GM23338 (cell line): Measurements from ENCODE around the gene SNX11. TPM values are rescaled to one million over a fixed set of nuclear protein-coding genes. Genes with fewer than 3 reads are reported as not detected.

Source experiments
- ATAC-seq: fragments of 200-7000 bp; cut with Tn5 transposase; 3 replicates; pipeline ENCODE4 v1.9.1; 2020
- DNase-seq: peaks from one replicate; pipeline ENCODE4 v3.0.0-alpha.2; 2015; ENCODE audit warnings: low spot score
- H2AFZ ChIP-seq: fragments of 200-600 bp; sonication (generic); 2 replicates; pipeline ENCODE4 v1.8.0; 2016; ENCODE audit warnings: antibody characterized with exemption, mild to moderate bottlenecking, moderate library complexity
- H3F3A ChIP-seq: fragments of 200-600 bp; sonication (generic); replicated peaks from 2 replicates; pipeline ENCODE4 v1.8.0; 2017; ENCODE audit warnings: antibody characterized with exemption, mixed run types, low read depth
- H3K27ac ChIP-seq: fragments of 200-600 bp; sonication (generic); 2 replicates; pipeline ENCODE4 v1.6.1; 2016; ENCODE audit warnings: low read depth
- H3K27me3 ChIP-seq: fragments of 200-600 bp; sonication (generic); 2 replicates; pipeline ENCODE4 v1.8.0; 2016; ENCODE audit warnings: mild to moderate bottlenecking, mixed run types, moderate library complexity; ENCODE audit not compliant: insufficient read depth
- H3K36me3 ChIP-seq: fragments of 200-600 bp; sonication (generic); 2 replicates; pipeline ENCODE4 v1.8.0; 2016; ENCODE audit warnings: mild to moderate bottlenecking; ENCODE audit not compliant: insufficient read depth
- H3K4me1 ChIP-seq: fragments of 200-600 bp; sonication (generic); 2 replicates; pipeline ENCODE4 v1.8.0; 2016; ENCODE audit warnings: mild to moderate bottlenecking, moderate library complexity; ENCODE audit not compliant: insufficient read depth
- H3K4me2 ChIP-seq: fragments of 200-600 bp; sonication (generic); 2 replicates; pipeline ENCODE4 v1.7.1; 2017; ENCODE audit warnings: mixed run types
- H3K4me3 ChIP-seq: fragments of 200-600 bp; sonication (generic); 2 replicates; pipeline ENCODE4 v1.6.1; 2016; ENCODE audit warnings: mixed run types
- H3K79me2 ChIP-seq: fragments of 200-600 bp; sonication (generic); replicated peaks from 2 replicates; pipeline ENCODE4 v1.8.0; 2017; ENCODE audit warnings: mild to moderate bottlenecking; ENCODE audit not compliant: insufficient read depth
- H3K9me2 ChIP-seq: fragments of 200-600 bp; sonication (generic); 2 replicates; pipeline ENCODE4 v1.8.0; 2017; ENCODE audit not compliant: insufficient read depth
- H4K20me1 ChIP-seq: fragments of 200-600 bp; sonication (generic); replicated peaks from 2 replicates; pipeline ENCODE4 v1.8.0; 2017; ENCODE audit warnings: mild to moderate bottlenecking; ENCODE audit not compliant: insufficient read depth
- H3K27ac Mint-ChIP-seq: 2 replicates; pipeline ENCODE4 v1.8.0; 2020; ENCODE audit warnings: inconsistent platforms, mild to moderate bottlenecking, moderate library complexity, mixed read lengths
- H3K27me3 Mint-ChIP-seq: 3 replicates; pipeline ENCODE4 v1.8.0; 2022; ENCODE audit warnings: low read depth, mild to moderate bottlenecking, moderate library complexity, mixed read lengths, inconsistent platforms; ENCODE audit not compliant: insufficient read depth, poor library complexity
- H3K36me3 Mint-ChIP-seq: 3 replicates; pipeline ENCODE4 v1.8.0; 2021; ENCODE audit warnings: low read depth, mild to moderate bottlenecking, inconsistent platforms, moderate library complexity, mixed read lengths
- H3K4me1 Mint-ChIP-seq: 3 replicates; pipeline ENCODE4 v1.8.0; 2020; ENCODE audit warnings: mild to moderate bottlenecking, inconsistent platforms, mixed read lengths
- H3K4me3 Mint-ChIP-seq: 3 replicates; pipeline ENCODE4 v1.8.0; 2021; ENCODE audit warnings: moderate library complexity, mild to moderate bottlenecking, inconsistent platforms, mixed read lengths
- H3K9me3 Mint-ChIP-seq: 3 replicates; pipeline ENCODE4 v1.8.0; 2020; ENCODE audit warnings: moderate library complexity, mild to moderate bottlenecking, inconsistent platforms, mixed read lengths
- CTCF ChIP-seq, 2 experiments: fragments of 200-600 bp in 1 of 2; sonication (generic) in 1 of 2; conservative IDR thresholded peaks; 2 replicates each; pipeline versions ENCODE4 v1.5.1 to v1.6.1; 2016 to 2017; ENCODE audit warnings: antibody characterized with exemption in 2 of 2, low read depth in 2 of 2, mild to moderate bottlenecking in 2 of 2, moderate library complexity in 1 of 2
- ETS1 ChIP-seq: IDR thresholded peaks from 2 replicates; pipeline ENCODE4 v1.6.1; 2016; ENCODE audit warnings: antibody characterized with exemption
- EZH2 ChIP-seq: fragments of 200-600 bp; sonication (generic); IDR thresholded peaks from one replicate; pipeline ENCODE4 v1.8.0; 2017; ENCODE audit warnings: antibody characterized with exemption, mild to moderate bottlenecking, low read depth; ENCODE audit not compliant: unreplicated experiment
- EZH2phosphoT487 ChIP-seq: fragments of 200-600 bp; sonication (generic); IDR thresholded peaks from one replicate; pipeline ENCODE4 v1.8.1; 2018; ENCODE audit warnings: antibody characterized with exemption; ENCODE audit not compliant: unreplicated experiment
- JUNB ChIP-seq: IDR thresholded peaks from one replicate; pipeline ENCODE4 v1.6.1; 2016; ENCODE audit warnings: antibody characterized with exemption; ENCODE audit not compliant: unreplicated experiment
- NANOG ChIP-seq: IDR thresholded peaks from 2 replicates; pipeline ENCODE4 v1.6.1; 2016; ENCODE audit warnings: antibody characterized with exemption, borderline replicate concordance
- POLR2AphosphoS5 ChIP-seq: IDR thresholded peaks from 2 replicates; pipeline ENCODE4 v1.6.1; 2016; ENCODE audit warnings: antibody characterized with exemption, low read depth
- STAT1 ChIP-seq: IDR thresholded peaks from one replicate; pipeline ENCODE4 v1.6.1; 2016; ENCODE audit warnings: antibody characterized with exemption; ENCODE audit not compliant: unreplicated experiment
- ZNF331 ChIP-seq: fragments of 250-450 bp; sonication (Bioruptor Pico); IDR thresholded peaks from 2 replicates; pipeline ENCODE4 v1.5.0; 2020; ENCODE audit warnings: low read depth, mild to moderate bottlenecking, moderate library complexity
- ZNF462 ChIP-seq: fragments of 250-450 bp; sonication (Bioruptor Pico); IDR thresholded peaks from 2 replicates; pipeline ENCODE4 v1.5.0; 2020; ENCODE audit warnings: mild to moderate bottlenecking, moderate library complexity
- polyA plus RNA-seq: library from polyadenylated mRNA; unstranded; fragments of >200 nt; fragmentation: Nextera tagmentation; extraction: Ambion mirVana; gene quantifications from 2 replicates; pipeline ENCODE4 v1.2.1, GENCODE V29; 2016
- total RNA-seq: library from RNA; depleted of rRNA; stranded (reverse); fragments of >200 nt; shearing (Covaris generic); gene quantifications from 2 replicates; pipeline ENCODE4 v1.2.3, GENCODE V29; 2014

Gene SNX11
- total and polyA plus RNA-seq, 2 experiments from 2014 or later, result 7.9 to 16.3 TPM

GRCh38 chr17:48159232-48159631 is 51.7 kb downstream of the SNX11 start (continued):
- TF ChIP-seq EZH2, result no peak
- TF ChIP-seq STAT1, result no peak
- no peak for TF ChIP-seq EZH2phosphoT487
- no peak for TF ChIP-seq ZNF331 (CRISPR knock-in tag)
- no peak for TF ChIP-seq NANOG
- TF ChIP-seq JUNB, result no peak

GRCh38 chr17:48160177-48161081 is 52.9 kb downstream of the SNX11 start:
- no peaks in the 10 kb centered on the region for H3K9me2 ChIP-seq
- H3K79me2 ChIP-seq, result no peaks in the 10 kb centered on the region
- H2AFZ ChIP-seq, result no peak overlapping the region
- Mint-ChIP-seq H3K27ac (no peak overlapping the region; the same call in 1 of the 2 replicates), H3K4me3 (peak overlapping the region; percentile 48), H3K36me3 (no peaks in the 10 kb centered on the region), H3K9me3 (peaks cover 5% of the 10 kb centered on the region; the same call in 2 of the 3 replicates), H3K4me1 (peaks cover 57% of the 10 kb centered on the region), H3K27me3 (peaks cover 54% of the 10 kb centered on the region)
- H4K20me1 ChIP-seq, result no peaks in the 10 kb centered on the region
- H3K27me3 ChIP-seq, result peaks cover 17% of the 10 kb centered on the region
- H3K4me3 ChIP-seq, result peak overlapping the region; percentile 12; the same call in 1 of the 2 replicates
- TF ChIP-seq NANOG (peak; percentile 89), CTCF (conservative IDR thresholded peaks at IDR 0.05; ENCODE audit: low read depth in 2 of 2) (no peak), ETS1 (no peak), POLR2AphosphoS5 (peak; percentile 40; the same call in 1 of the 2 replicates), ZNF462 (CRISPR knock-in tag) (0 out of 2 replicates have a peak, but pooled peaks have one; percentile 6)
- peak overlapping the region; percentile 55 for H3K4me2 ChIP-seq
- DNase-seq, result peak; percentile 96
- H3F3A ChIP-seq, result peaks cover 9% of the 10 kb centered on the region
- H3K27ac ChIP-seq, result peak overlapping the region; percentile 22; the same call in 1 of the 2 replicates
- H3K4me1 ChIP-seq, result peaks cover 47% of the 10 kb centered on the region
- H3K36me3 ChIP-seq, result no peaks in the 10 kb centered on the region
- ATAC-seq, result peak; percentile 90
